GM19351 (cell line): ENCODE results near the gene ATP2C2.
"Not testable (repeated sequence)": the region's sequence is repeated elsewhere in the genome, so short reads cannot be mapped to it uniquely, and the experiment has no call there.

Experiments used
- ATAC-seq: cut with Tn5 transposase; IDR thresholded peaks from one replicate; pipeline ENCODE4 v1.9.1; 2021; ENCODE audit warnings: mild to moderate bottlenecking, moderate library complexity; ENCODE audit not compliant: unreplicated experiment

The ATP2C2 gene

GRCh38 chr16:84448444-84448843 is 80.1 kb downstream of the ATP2C2 start:
- no peak for ATAC-seq

- ATAC-seq = no peak
Measured at GRCh38 chr16:84449156-84450140, 81.1 kb downstream of the ATP2C2 start.

GRCh38 chr16:84450176-84450865 is 82.0 kb downstream of the ATP2C2 start:
- ATAC-seq = no peak

GRCh38 chr16:84451010-84451676 is 82.8 kb downstream of the ATP2C2 start:
- not testable (repeated sequence) for ATAC-seq

GRCh38 chr16:84451781-84452180 is 83.4 kb downstream of the ATP2C2 start:
- ATAC-seq = no peak

- no peak for ATAC-seq
Measured at GRCh38 chr16:84453061-84453752, 84.9 kb downstream of the ATP2C2 start.

- no peak for ATAC-seq
Measured at GRCh38 chr16:84454611-84455010, 86.3 kb downstream of the ATP2C2 start.

- ATAC-seq = no peak
Measured at GRCh38 chr16:84455031-84455430, 86.7 kb downstream of the ATP2C2 start.

GRCh38 chr16:84458606-84459532 is 90.5 kb downstream of the ATP2C2 start:
- no peak for ATAC-seq

- ATAC-seq = no peak
Measured at GRCh38 chr16:84459533-84459894, 91.2 kb downstream of the ATP2C2 start.

GRCh38 chr16:84459941-84460405 is 91.6 kb downstream of the ATP2C2 start:
- ATAC-seq = no peak

GRCh38 chr16:84460406-84461028 is 92.2 kb downstream of the ATP2C2 start:
- ATAC-seq = no peak

GRCh38 chr16:84461029-84461412 is 92.7 kb downstream of the ATP2C2 start:
- ATAC-seq = no peak

- ATAC-seq = no peak
Measured at GRCh38 chr16:84461413-84462295, 93.3 kb downstream of the ATP2C2 start.

GRCh38 chr16:84462296-84463210 is 94.2 kb downstream of the ATP2C2 start:
- ATAC-seq = no peak

GRCh38 chr16:84463221-84463620 is 94.9 kb downstream of the ATP2C2 start:
- ATAC-seq = no peak

- ATAC-seq = no peak
Measured at GRCh38 chr16:84464116-84464515, 95.8 kb downstream of the ATP2C2 start.
